GM21737 (cell line): ENCODE measurements around the gene DNAAF5.
"Not testable (repeated sequence)": the region's sequence is repeated elsewhere in the genome, so short reads cannot be mapped to it uniquely, and the experiment has no call there.

Experiments used
- ATAC-seq: cut with Tn5 transposase; IDR thresholded peaks from one replicate; pipeline ENCODE4 v1.9.1; 2021; ENCODE audit warnings: mild to moderate bottlenecking, moderate library complexity; ENCODE audit not compliant: unreplicated experiment

Gene DNAAF5

DNA sequence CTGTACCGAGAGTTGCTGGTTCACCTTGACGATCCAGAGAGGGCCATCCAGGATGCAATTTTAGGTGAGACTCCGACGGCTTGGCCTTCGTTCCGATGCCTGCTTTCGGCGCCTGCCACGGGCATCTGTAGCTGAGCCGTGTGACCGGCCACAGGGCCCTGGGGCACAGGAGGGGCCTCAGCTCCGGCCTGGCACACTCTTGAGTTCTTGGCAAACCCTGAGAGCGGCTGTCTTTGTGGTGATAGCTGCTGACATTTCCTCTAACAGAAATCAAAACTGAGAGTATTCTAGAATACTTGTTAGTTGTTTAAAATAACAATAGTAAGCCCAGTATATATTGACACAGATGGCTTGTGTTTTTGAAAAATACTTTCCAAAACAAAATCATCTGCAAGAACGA is 53.6 kb downstream of the DNAAF5 start:
- no peak for ATAC-seq

- ATAC-seq: no peak
These were observed 54.0 kb downstream of the DNAAF5 start for GRCh38 chr7:780516-780915.

DNA sequence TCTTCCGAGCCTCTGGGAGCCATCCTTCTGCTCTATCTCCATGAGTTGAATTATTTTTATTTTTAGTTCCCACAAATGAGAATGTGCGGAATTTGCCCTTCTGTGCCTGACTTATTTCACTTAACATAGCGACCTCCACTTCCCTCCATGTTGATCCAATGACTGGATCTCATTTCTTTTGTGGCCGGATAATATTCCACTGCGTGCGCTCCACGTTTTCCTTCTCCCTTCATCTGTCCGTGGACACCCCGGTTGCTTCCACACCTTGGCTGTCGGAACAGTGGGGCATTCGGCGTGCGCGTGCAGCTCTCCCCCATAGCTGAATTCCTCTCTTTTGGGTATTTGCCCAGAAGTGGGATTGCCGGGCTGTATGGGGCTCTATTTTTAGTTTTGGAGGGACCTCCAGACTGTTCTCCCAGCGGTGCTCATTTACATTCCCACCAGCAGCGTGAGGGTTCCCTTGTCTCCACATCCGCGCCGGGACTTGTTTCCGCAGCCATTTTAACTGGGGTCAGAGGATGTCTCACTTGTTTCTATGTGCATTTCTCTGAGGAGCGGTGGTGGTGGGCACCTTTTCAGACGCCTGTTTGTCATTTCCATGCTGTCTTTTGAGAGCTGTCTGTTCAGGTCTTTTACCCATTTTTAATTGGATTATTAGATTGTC is 54.8 kb downstream of the DNAAF5 start:
- no peak for ATAC-seq

GRCh38 chr7:781936-782529 is 55.5 kb downstream of the DNAAF5 start:
- no peak for ATAC-seq

DNA sequence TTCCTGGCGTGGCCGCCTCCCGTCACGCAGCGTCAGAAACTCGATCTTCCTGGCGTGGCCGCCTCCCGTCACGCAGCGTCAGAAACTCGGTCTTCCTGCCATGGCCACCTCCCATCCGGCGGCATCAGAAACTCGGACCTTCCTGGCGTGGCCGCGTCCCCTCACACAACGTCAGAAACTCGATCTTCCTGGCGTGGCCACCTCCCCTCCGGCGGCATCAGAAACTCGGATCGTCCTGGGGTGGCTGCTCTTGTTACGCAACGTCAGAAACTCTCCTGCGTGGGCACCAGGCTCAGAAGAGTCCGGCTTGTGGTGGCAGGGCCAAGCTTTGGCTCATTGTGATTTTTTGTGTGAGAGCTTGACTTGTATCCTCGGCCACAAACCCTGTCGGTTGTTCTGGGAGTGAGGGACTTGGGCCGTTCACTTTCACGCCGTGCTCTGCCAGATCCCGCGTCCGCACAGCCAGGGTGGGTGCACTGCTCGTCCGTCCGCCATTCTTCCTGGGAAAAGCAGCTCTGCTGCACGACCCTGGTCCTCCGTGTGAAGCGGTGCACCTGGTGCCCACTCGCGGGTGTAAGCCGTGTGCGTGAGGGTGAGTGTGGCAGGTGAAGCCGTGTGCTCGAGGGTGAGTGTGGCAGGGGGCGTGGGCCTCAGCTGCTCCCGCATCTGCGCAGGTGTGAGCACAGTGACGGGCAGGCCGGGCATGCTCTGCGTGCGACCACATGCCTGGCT is 56.4 kb downstream of the DNAAF5 start:
- ATAC-seq: no peak

DNA sequence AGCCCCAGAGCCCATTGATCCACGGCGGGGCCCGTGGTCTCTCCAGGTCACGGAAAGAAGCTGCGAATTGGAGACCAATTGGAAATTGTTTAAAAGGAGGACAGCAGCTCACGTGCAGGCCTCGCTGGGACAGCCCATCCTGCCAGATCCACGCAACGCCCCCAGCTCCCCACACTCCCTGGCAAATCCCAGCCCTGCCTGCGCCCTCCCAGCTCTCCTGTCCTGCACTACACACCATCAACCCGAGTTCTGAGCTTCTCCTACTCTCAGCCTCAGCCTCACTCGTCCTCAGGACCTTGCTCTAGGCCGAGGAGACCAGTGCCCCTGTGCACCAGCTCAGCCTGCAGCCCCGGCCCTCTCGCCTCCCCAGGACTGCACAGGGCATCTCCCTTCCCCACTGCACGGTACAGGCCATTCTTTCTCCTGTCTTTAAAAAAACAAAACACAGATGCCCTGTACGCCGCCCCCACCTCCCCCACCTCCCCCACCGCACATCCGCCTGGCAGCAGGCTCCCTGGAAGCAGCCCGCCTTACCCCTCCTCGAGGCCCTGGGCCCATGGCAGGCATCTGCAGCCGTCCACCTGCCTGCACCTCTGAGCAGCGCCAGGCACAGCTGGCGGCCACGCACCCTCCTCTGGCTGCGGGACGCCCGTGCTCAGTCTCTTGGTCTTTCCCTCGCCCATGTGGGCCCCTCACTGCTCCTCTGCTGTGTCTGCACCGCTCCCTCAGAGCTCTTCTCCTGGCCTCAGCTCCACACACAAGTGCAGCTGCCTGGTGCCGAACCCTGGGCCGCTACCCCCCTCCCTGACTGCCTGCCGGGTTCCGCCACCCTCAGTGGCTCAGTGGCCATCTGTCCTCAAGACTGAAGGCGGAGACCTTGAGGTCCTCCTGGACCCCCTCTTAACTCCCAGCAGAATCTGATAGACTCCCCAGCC is 57.3 kb downstream of the DNAAF5 start:
- no peak for ATAC-seq

DNA sequence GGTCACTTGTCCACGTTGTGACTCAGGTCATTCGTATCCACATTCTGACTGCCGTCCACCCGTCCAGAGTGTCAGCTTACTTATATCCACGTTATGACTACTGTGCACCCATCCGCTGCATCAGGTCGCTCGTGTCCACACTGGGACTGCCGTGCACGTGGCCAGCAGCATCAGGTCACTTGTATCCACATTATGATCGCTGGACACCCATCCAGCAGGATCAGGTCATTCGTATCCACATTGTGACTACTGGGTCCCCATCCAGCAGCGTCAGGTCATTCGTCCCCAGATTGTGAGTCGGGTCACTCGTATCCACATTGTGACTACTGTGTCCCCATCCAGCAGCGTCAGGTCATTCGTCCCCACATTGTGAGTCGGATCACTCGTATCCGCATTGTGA is 58.5 kb downstream of the DNAAF5 start:
- no peak for ATAC-seq

- ATAC-seq: no peak
These were observed 58.9 kb downstream of the DNAAF5 start for GRCh38 chr7:785416-785815.

GRCh38 chr7:786472-787255 is 60.2 kb downstream of the DNAAF5 start:
- ATAC-seq: no peak

GRCh38 chr7:787332-788240 is 61.1 kb downstream of the DNAAF5 start:
- ATAC-seq: no peak

DNA sequence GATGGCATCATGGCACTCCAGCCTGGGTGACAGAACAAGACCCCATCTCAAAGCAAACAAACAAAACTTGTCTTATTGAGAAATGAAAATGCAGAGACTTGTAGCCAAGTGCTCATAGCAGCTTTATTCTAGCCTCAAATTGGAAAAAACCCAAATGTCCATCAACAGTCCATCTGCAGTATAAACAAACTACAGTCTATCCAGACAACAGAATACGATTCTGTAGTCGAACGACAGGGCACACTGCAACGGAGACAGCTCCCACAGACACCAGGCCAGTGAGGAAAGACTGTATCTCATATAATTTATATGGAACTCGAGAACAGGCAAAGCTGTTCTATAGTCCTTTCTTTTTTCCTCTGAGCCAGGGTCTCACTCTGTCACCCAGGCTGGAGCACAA is 65.0 kb downstream of the DNAAF5 start:
- ATAC-seq: no peak

DNA sequence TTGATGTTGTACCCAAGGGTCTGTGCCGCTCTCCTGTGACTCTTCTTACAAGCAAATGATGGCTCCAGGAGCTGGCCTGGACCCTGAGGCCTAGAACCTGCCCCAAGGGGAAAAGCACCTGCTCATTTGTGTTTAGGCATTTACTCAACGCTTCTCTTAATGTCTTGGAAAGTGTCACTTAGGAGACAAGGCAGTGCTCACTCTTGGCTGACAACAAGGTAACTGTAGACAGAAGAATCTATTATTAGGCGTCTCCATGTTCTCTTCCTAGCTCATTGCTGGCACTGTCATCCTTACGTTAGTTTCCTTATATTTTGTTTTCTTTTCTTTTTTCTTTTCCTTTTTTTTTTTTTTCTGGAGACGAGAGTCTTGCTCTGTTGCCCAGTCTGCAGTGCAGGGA is 67.7 kb downstream of the DNAAF5 start:
- ATAC-seq: no peak

- ATAC-seq: no peak
These were observed 68.3 kb downstream of the DNAAF5 start for GRCh38 chr7:794671-795329.

DNA sequence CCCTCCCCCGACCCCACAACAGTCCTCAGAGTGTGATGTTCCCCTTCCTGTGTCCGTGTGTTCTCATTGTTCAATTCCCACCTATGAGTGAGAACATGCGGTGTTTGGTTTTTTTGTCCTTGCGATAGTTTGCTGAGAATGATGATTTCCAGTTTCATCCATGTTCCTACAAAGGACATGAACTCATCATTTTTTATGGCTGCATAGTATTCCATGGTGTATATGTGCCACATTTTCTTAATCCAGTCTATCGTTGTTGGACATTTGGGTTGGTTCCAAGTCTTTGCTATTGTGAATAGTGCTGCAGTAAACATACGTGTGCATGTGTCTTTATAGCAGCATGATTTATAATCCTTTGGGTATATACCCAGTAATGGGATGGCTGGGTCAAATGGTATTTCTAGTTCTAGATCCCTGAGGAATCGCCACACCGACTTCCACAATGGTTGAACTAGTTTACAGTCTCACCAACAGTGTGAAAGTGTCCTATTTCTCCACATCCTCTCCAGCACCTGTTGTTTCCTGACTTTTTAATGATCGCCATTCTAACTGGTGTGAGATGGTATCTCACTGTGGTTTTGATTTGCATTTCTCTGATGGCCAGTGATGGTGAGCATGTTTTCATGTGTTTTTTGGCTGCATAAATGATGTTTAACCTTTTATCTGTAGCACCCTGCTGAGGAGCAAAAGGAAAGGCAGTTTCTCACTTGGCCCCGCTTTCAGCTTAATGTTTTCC is 70.1 kb downstream of the DNAAF5 start:
- not testable (repeated sequence) for ATAC-seq

- no peak for ATAC-seq
These were observed 72.5 kb downstream of the DNAAF5 start for GRCh38 chr7:798921-799470.

DNA sequence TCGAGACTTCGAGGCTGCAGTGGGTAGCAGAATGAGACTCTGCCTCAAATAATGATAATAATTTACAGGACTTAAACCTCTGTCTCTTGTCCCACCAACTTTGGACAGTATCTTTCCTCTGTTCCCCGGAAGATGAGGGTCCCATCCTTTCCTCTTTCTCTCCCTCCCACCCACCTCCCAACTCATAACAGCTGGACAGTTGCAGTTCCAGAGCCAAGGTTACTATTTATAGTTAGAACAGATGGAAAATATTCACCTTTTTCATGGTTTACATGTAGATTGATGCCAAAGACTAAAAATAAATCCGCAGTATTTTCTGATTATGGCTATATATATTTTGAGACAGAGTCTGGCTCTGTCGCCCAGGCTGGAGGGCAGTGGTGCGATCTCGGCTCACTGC is 74.2 kb downstream of the DNAAF5 start:
- ATAC-seq: no peak

DNA sequence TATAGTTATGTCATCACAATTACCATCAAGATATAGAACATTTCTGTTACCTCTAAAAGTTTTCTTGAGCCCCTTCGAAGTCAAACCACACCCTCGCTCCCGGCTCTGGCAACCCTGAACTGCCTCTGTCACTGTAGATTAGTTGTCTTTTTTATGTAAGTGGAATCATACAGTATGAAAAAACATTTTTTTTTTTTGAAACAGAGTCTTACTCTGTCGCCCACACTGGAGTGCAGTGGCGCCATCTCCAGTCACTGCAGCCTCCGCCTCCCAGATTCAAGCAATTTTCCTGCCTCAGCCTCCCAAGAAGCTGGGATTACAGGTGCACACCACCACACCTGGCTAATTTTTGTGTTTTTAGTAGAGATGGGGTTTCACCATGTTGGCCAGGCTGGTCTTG is 74.9 kb downstream of the DNAAF5 start:
- ATAC-seq: not testable (repeated sequence)

- ATAC-seq: no peak
These were observed 75.5 kb downstream of the DNAAF5 start for GRCh38 chr7:801940-802381.
